ENCODE data around the gene IDH1. TPM values are rescaled to one million over a fixed set of nuclear protein-coding genes. Genes with fewer than 3 reads are reported as not detected.
"Not testable (repeated sequence)": the region's sequence is repeated elsewhere in the genome, so short reads cannot be mapped to it uniquely, and the experiment has no call there.

Gene IDH1
- total RNA-seq, 3 donors from 2014 or later (not counting 1 experiment from before 2014, with no cell fraction given), result 6.8 to 15.2 (median 12.2) TPM

DNA sequence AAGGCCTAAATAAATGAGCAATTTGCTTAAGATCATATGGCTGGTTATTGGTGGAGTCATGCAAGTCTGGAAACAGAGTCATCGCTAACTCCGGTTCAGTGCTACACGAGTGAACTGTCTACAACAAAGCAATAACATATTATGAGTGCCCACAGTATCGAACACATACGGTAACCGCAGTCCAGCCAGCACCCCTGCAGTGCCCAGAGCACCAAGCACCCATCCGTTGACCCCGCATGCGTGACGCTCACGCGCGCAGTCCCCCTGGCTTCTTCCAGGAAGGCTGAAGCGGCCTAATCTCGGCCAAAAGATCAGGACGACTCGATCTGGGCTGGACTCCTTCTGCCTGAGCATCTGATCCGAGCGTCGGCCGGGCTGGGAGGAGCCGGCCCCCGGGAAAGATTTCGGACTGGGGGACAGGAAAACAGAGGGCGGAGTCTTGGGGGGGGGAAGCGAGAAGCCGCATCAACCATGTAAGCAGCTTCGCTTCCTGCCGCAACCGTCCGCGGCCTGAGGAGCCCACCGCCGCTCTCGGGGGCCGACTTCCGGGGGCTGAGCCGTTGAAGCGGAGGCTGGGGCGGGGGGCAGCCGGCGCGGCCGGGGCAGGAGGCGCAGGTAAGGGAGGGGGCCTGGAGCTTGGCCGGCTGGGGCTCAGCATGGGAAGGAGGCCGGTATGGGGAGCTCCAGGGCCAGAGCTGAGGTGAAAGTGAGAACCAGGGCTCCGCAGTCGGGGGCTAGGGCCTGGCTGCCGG lies 11.1 kb upstream of the IDH1 start, which contains the start of gene PIKFYVE:
Gene PIKFYVE (plus strand): TSS at position 455 of the 752 bp plus-strand sequence. CDS start 5,265 bp downstream, outside the sequence.
- WGBS (ENCODE audit: insufficient coverage), result under 1% methylated on average over 50 of the region's 50 CpGs
- Mint-ChIP-seq H3K9me3 (no peaks in the 10 kb centered on the region), H3K4me1 (peaks cover 30 to 48% of the 10 kb centered on the region in 2 donors)

GRCh38 chr2:208265371-208265800 lies 10.5 kb upstream of the IDH1 start:
- Mint-ChIP-seq H3K27me3 (ENCODE audit: low read depth in 2 of 2) (no peaks in the 10 kb centered on the region), H3K4me1 (peaks cover 30 to 48% of the 10 kb centered on the region in 2 donors), H3K9me3 (no peaks in the 10 kb centered on the region), H3K27ac (peak overlapping the region; percentile 94 to 96), H3K36me3 (no peaks in the 10 kb centered on the region), H3K4me3 (peak overlapping the region; percentile 93)
- WGBS (ENCODE audit: insufficient coverage), result 16% methylated on average over 8 of the region's 9 CpGs
- peak; percentile 21 to 58 (median 27) for ATAC-seq
- TF ChIP-seq CTCF (IDR thresholded peaks at IDR 0.05), result no peak
- no peaks in the 10 kb centered on the region for H3K36me3 ChIP-seq (ENCODE audit: control insufficient read depth, insufficient read depth, low read length)
- no peaks in the 10 kb centered on the region for H3K27me3 ChIP-seq (ENCODE audit: control insufficient read depth, insufficient read depth, low read length)
- intact Hi-C loops (cut with micrococcal nuclease), result loop anchor here (5.0 to 10.0 kb wide), 3 partner anchors 643 to 1907 kb away; partner anchors contain the start of genes CREB1 and KANSL1L
- peak overlapping the region; percentile 75 for H3K27ac ChIP-seq (ENCODE audit: low read length)
- H3K4me1 ChIP-seq (ENCODE audit: control insufficient read depth, insufficient read depth, low read length), result peaks cover 29% of the 10 kb centered on the region
- H3K4me3 ChIP-seq (ENCODE audit: low read length), result peak overlapping the region; percentile 60
- DNase-seq, result peak in 1 of 2 donors; percentile 75
- no peaks in the 10 kb centered on the region for H3K9me3 ChIP-seq (ENCODE audit: control insufficient read depth, insufficient read depth, low read length)

More for the DNA sequence above, 11.1 kb upstream of the IDH1 start, which contains the start of gene PIKFYVE:
- Mint-ChIP-seq H3K27ac (peak within 1 kb of the TSS; percentile 94 to 96), H3K36me3 (no peaks in the 10 kb centered on the region), H3K4me3 (peak within 1 kb of the TSS; percentile 93), H3K27me3 (ENCODE audit: low read depth in 2 of 2) (no peaks in the 10 kb centered on the region)
- no peaks in the 10 kb centered on the region for H3K9me3 ChIP-seq (ENCODE audit: control insufficient read depth, insufficient read depth, low read length)
- H3K4me1 ChIP-seq (ENCODE audit: control insufficient read depth, insufficient read depth, low read length), result peaks cover 29% of the 10 kb centered on the region
- no peaks in the 10 kb centered on the region for H3K36me3 ChIP-seq (ENCODE audit: control insufficient read depth, insufficient read depth, low read length)
- no peaks in the 10 kb centered on the region for H3K27me3 ChIP-seq (ENCODE audit: control insufficient read depth, insufficient read depth, low read length)
- H3K4me3 ChIP-seq (ENCODE audit: low read length), result peak within 1 kb of the TSS; percentile 60
- ATAC-seq (peak; percentile 85 to 94 (median 89)), DNase-seq (peak; percentile 81 to 93)
- TF ChIP-seq CTCF (IDR thresholded peaks at IDR 0.05), result no peak
- intact Hi-C loops (cut with micrococcal nuclease), result loop anchor here (1.0 to 10.0 kb wide), 4 partner anchors 12 to 1906 kb away; partner anchors contain the start of genes CREB1 and KANSL1L
- peak within 1 kb of the TSS; percentile 75 for H3K27ac ChIP-seq (ENCODE audit: low read length)

DNA sequence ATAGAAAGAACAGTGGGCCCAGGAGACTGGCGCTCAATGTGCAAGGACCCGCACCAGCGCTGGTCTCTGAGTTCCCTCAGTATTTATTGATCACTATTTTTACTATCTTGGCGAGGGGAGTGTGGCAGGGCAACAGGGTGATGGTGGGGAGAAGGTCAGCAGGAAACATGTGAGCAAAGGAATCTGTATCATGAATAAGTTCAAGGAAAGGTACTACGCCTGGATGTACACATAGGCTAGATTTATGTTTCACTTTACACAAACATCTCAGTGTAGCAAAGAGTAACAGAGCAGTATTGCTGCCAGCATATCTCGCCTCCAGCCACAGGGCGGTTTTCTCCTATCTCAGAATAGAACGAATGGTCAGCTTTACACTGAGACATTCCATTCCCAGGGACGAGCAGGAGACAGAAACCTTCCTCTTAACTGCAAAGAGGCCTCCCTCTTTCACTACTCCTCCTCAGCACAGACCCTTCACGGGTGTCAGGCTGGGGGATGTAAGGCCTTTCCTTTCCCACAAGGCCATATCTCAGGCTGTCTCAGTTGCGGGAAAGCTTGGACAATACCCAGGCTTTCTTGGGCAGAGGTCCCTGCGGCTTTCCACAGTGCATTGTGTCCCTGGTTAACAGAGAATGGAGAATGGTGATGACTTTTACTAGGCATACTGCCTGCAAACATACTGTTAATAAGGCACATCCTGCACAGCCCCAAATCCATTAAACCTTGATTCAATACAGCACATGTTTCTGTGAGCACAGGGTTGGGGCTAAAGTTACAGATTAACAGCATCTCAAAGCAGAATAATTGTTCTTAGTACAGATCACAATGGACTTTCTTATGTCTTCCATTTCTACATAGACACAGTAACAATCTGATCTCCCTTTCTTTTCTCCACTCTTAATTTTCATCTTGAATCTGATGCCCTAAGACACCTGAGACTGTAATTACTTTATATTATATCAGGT lies 2.3 kb upstream of the IDH1 start:
- ATAC-seq; H3K27ac ChIP-seq (ENCODE audit: low read length); H3K27me3 ChIP-seq (ENCODE audit: control insufficient read depth, insufficient read depth, low read length); H3K9me3 ChIP-seq (ENCODE audit: control insufficient read depth, insufficient read depth, low read length); H3K36me3 ChIP-seq (ENCODE audit: control insufficient read depth, insufficient read depth, low read length); intact Hi-C loops (cut with micrococcal nuclease); DNase-seq; H3K9me3 Mint-ChIP-seq; H3K27me3 Mint-ChIP-seq (ENCODE audit: low read depth in 2 of 2); H3K27ac Mint-ChIP-seq; H3K36me3 Mint-ChIP-seq; H3K4me3 ChIP-seq (ENCODE audit: low read length): not testable (repeated sequence)
- Mint-ChIP-seq H3K4me3 (peak overlapping the region; percentile 60), H3K4me1 (peaks cover 30 to 32% of the 10 kb centered on the region in 2 donors)
- H3K4me1 ChIP-seq (ENCODE audit: control insufficient read depth, insufficient read depth, low read length), result peaks cover 20% of the 10 kb centered on the region
- 92% methylated on average over 12 of the region's 12 CpGs for WGBS (ENCODE audit: insufficient coverage)

All from natural killer cell (primary cell).